Smooth muscle cell (in vitro differentiated cells): ENCODE data around the gene TP53I13. TPM values are rescaled to one million over a fixed set of nuclear protein-coding genes. Genes with fewer than 3 reads are reported as not detected.

Experiments used
- DNase-seq: peaks from one replicate; lab custom pipeline; 2025; ENCODE audit not compliant: unreplicated experiment; lab: John Stamatoyannopoulos, UW
- H2AFZ ChIP-seq: fragments of 200-600 bp; sonication (generic); 2 replicates; pipeline ENCODE4 v1.6.0; 2016; ENCODE audit warnings: antibody characterized with exemption, low read depth, mild to moderate bottlenecking
- H3F3A ChIP-seq: fragments of 200-600 bp; sonication (generic); 2 replicates; pipeline ENCODE4 v1.6.0; 2017; ENCODE audit warnings: antibody characterized with exemption, low read depth
- H3K27ac ChIP-seq: fragments of 200-600 bp; sonication (generic); 2 replicates; pipeline ENCODE4 v1.5.1; 2016; ENCODE audit warnings: low read depth, mild to moderate bottlenecking
- H3K27me3 ChIP-seq: fragments of 200-600 bp; sonication (generic); 2 replicates; pipeline ENCODE4 v1.6.1; 2016; ENCODE audit warnings: low read depth, mild to moderate bottlenecking
- H3K36me3 ChIP-seq: fragments of 200-600 bp; sonication (generic); 2 replicates; pipeline ENCODE4 v1.5.1; 2016; ENCODE audit warnings: low read depth
- H3K4me1 ChIP-seq: fragments of 200-600 bp; sonication (generic); 2 replicates; pipeline ENCODE4 v1.5.1; 2016; ENCODE audit warnings: low read depth
- H3K4me2 ChIP-seq: fragments of 200-600 bp; sonication (generic); 2 replicates; pipeline ENCODE4 v1.6.0; 2016; ENCODE audit warnings: mild to moderate bottlenecking
- H3K4me3 ChIP-seq: fragments of 200-600 bp; sonication (generic); 2 replicates; pipeline ENCODE4 v1.5.1; 2016; ENCODE audit warnings: mild to moderate bottlenecking
- H3K79me2 ChIP-seq: fragments of 200-600 bp; sonication (generic); 2 replicates; pipeline ENCODE4 v1.6.0; 2016; ENCODE audit warnings: low read depth, mild to moderate bottlenecking
- H3K9ac ChIP-seq: fragments of 200-600 bp; sonication (generic); 2 replicates; pipeline ENCODE4 v1.6.0; 2016; ENCODE audit warnings: low read depth
- H3K9me3 ChIP-seq: fragments of 200-600 bp; sonication (generic); replicated peaks from 2 replicates; pipeline ENCODE4 v1.5.1; 2016; ENCODE audit warnings: low read depth
- H4K20me1 ChIP-seq: fragments of 200-600 bp; sonication (generic); 2 replicates; pipeline ENCODE4 v1.6.0; 2016; ENCODE audit warnings: low read depth
- WGBS: methylation state at CpG from one replicate; pipeline ENCODE4 v1.1.7; 2016; ENCODE audit warnings: low lambda C conversion rate; 5-methylcytosine and 5-hydroxymethylcytosine counted together
- polyA plus RNA-seq: library from polyadenylated mRNA; unstranded; fragments of >200 nt; fragmentation: Nextera tagmentation; extraction: Ambion mirVana; gene quantifications from 2 replicates; pipeline ENCODE4 v1.2.1, GENCODE V29; 2016
- total RNA-seq: library from RNA; depleted of rRNA; stranded (reverse); fragments of >200 nt; gene quantifications from 2 replicates; pipeline ENCODE4 v1.2.3, GENCODE V29; 2014
- TF ChIP-seq, protein P1 (sequence below): fragments of 200-600 bp; sonication (generic); IDR thresholded peaks from 2 replicates; pipeline ENCODE4 v1.5.1; 2017; ENCODE audit warnings: borderline replicate concordance, mild to moderate bottlenecking, antibody characterized with exemption; ENCODE audit not compliant: insufficient read depth, poor library complexity, severe bottlenecking

The TP53I13 gene
- total and polyA plus RNA-seq, 2 experiments from 2014 or later: 50.7 to 105 TPM

DNA sequence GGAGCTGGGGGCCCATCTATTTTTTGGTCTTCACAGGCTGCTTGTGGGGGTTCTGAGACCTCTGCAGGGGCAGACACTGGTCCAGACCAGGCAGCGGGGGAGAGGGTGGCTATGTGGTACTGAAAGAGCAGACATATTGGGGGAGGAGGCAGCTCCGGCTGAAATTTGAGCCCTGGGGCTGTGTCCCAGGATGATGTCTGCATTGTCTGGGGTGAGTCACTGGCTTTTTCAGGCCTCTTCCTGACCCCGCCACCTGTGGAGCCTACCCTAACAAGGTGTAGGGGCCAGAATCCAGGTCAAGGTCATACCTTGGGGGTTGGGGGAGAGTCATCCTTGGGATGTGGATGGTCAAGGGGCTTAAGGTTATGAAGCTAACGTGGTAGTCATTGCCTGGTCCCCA is 51.8 kb downstream of the TP53I13 start:
- whole genome bisulfite sequencing: 76% methylated on average over 4 of the region's 4 CpGs
- H3F3A ChIP-seq: no peaks in the 10 kb centered on the region
- H4K20me1 ChIP-seq: no peaks in the 10 kb centered on the region
- peaks cover 17% of the 10 kb centered on the region for H3K4me1 ChIP-seq
- H3K9me3 ChIP-seq: no peaks in the 10 kb centered on the region
- H3K27me3 ChIP-seq: peaks cover 26% of the 10 kb centered on the region
- H3K4me2 ChIP-seq: no peak overlapping the region
- no peak overlapping the region for H3K9ac ChIP-seq
- DNase-seq: no peak
- H3K27ac ChIP-seq: no peak overlapping the region
- H3K4me3 ChIP-seq: no peak overlapping the region
- H3K79me2 ChIP-seq: no peaks in the 10 kb centered on the region
- H3K36me3 ChIP-seq: no peaks in the 10 kb centered on the region
- TF ChIP-seq, protein P1, sequence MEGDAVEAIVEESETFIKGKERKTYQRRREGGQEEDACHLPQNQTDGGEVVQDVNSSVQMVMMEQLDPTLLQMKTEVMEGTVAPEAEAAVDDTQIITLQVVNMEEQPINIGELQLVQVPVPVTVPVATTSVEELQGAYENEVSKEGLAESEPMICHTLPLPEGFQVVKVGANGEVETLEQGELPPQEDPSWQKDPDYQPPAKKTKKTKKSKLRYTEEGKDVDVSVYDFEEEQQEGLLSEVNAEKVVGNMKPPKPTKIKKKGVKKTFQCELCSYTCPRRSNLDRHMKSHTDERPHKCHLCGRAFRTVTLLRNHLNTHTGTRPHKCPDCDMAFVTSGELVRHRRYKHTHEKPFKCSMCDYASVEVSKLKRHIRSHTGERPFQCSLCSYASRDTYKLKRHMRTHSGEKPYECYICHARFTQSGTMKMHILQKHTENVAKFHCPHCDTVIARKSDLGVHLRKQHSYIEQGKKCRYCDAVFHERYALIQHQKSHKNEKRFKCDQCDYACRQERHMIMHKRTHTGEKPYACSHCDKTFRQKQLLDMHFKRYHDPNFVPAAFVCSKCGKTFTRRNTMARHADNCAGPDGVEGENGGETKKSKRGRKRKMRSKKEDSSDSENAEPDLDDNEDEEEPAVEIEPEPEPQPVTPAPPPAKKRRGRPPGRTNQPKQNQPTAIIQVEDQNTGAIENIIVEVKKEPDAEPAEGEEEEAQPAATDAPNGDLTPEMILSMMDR: no peak
- no peak overlapping the region for H2AFZ ChIP-seq

DNA sequence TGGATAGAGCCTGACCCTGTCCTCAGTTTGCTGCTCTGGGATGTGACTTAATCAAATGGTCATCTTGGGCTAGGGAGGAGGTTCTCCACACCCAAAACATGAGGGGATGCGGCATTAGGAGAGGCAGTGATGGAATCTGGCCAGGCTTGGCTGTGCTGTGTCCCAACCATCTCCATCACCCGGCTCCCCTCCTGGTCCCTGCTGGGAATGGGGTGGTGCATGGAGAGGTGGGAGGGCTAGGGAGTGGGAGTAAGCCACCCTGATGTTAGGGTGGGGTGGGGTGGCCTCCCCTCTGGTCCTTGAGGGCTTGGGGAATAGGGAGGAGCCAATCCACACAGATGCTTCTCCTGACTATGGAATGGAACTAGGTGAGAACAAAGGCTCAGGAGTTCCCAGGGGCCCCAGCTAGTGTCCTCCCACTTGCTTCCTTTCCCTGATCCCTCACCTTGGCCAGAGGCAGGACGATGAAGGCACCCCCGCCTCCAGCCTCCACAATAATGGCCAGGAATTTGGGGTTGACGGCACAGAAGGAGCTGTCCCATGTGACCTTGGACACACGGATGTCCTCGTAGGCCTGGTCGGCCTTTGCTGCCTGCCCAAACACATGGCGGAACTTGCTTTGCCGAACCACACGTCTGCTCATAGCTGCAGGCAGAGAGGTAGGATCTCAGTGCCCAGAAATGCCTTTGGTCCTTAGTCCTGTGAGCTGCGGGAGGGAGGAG is 52.4 kb downstream of the TP53I13 start:
- DNase-seq: no peak
- H3K79me2 ChIP-seq: no peaks in the 10 kb centered on the region
- TF ChIP-seq, protein P1: no peak
- H3K27me3 ChIP-seq: peaks cover 26% of the 10 kb centered on the region
- no peak overlapping the region for H2AFZ ChIP-seq
- no peaks in the 10 kb centered on the region for H3F3A ChIP-seq
- 96% methylated on average over 12 of the region's 12 CpGs for WGBS
- H3K4me1 ChIP-seq: peaks cover 16% of the 10 kb centered on the region
- H3K9ac ChIP-seq: no peak overlapping the region
- H3K9me3 ChIP-seq: no peaks in the 10 kb centered on the region
- no peak overlapping the region for H3K4me2 ChIP-seq
- H3K4me3 ChIP-seq: no peak overlapping the region
- H4K20me1 ChIP-seq: no peaks in the 10 kb centered on the region
- H3K27ac ChIP-seq: no peak overlapping the region
- no peaks in the 10 kb centered on the region for H3K36me3 ChIP-seq

DNA sequence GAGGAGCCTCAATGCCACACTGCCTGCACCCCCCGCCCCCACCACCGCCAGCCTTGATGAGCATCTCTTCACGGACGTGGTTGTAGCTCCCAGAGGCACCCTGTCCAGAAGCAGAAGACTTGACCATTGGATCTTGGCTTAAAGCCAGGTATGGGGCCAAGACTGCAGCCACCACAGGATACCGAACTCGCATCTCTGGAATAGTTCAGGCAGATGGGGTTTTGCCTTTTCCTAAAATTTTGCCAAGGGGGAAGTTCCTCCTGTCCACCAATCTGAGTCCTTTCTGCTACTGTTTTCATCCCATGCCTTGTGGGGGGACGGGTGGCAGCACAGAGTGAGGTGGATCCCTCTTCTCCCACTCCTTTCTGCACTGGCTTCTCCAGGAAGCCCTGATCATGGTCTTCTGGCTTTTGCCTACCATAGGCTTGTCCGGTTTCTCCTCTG is 53.3 kb downstream of the TP53I13 start:
- Histone ChIP-seq H4K20me1 (no peaks in the 10 kb centered on the region), H3F3A (no peaks in the 10 kb centered on the region), H3K36me3 (no peaks in the 10 kb centered on the region), H2AFZ (no peak overlapping the region), H3K4me2 (peak overlapping the region; percentile 98), H3K27ac (no peak overlapping the region), H3K4me3 (peak overlapping the region; percentile 75), H3K79me2 (no peaks in the 10 kb centered on the region), H3K9ac (no peak overlapping the region), H3K27me3 (peaks cover 18% of the 10 kb centered on the region), H3K9me3 (no peaks in the 10 kb centered on the region), H3K4me1 (peaks cover 10% of the 10 kb centered on the region)
- 73% methylated on average over 8 of the region's 8 CpGs for WGBS
- TF ChIP-seq, protein P1: no peak
- DNase-seq: no peak

Other genes with a start within 250 kb of the TP53I13 start
- 58.7 and 76.8 TPM in 2 replicates for gene TAOK1, start 178.3 kb upstream of the TP53I13 start, total RNA-seq
- 4.7 and 4.9 TPM in 2 replicates for gene TAOK1, start 178.3 kb upstream of the TP53I13 start, polyA plus RNA-seq
- 5.0 and 7.0 TPM in 2 replicates for gene ABHD15, start 1.7 kb upstream of the TP53I13 start, total RNA-seq
- 6.4 and 7.4 TPM in 2 replicates for gene ABHD15, start 1.7 kb upstream of the TP53I13 start, polyA plus RNA-seq
- 12.7 and 17.6 TPM in 2 replicates for gene GIT1, start 20.9 kb downstream of the TP53I13 start, total RNA-seq
- 23.0 and 34.7 TPM in 2 replicates for gene GIT1, start 20.9 kb downstream of the TP53I13 start, polyA plus RNA-seq
- gene ANKRD13B, start 24.4 kb downstream of the TP53I13 start, total RNA-seq: 2.8 and 3.6 TPM in 2 replicates
- gene ANKRD13B, start 24.4 kb downstream of the TP53I13 start, polyA plus RNA-seq: 6.7 and 6.8 TPM in 2 replicates
- 2.4 and 6.2 TPM in 2 replicates for gene CORO6, start 54.2 kb downstream of the TP53I13 start, total RNA-seq
- 2.4 and 2.9 TPM in 2 replicates for gene CORO6, start 54.2 kb downstream of the TP53I13 start, polyA plus RNA-seq